Fibroblast of skin of right quadriceps (primary cell): ENCODE measurements around the gene NT5E.
A peak's percentile ranks its signal among the peaks of the same experiment; 100 is the strongest.

Experiments used
- DNase-seq: peaks from one replicate; pipeline ENCODE4 v3.0.0-alpha.2; 2013

Gene NT5E

GRCh38 chr6:85449818-85450759, at the start of gene NT5E:
TSS of gene NT5E (plus strand) at chr6:85450083. CDS start at chr6:85450140, 57 bp downstream.
- peak; percentile 60 for DNase-seq

GRCh38 chr6:85400331-85400730, 49.6 kb upstream of the NT5E start:
- no peak for DNase-seq

GRCh38 chr6:85401186-85402021, 48.5 kb upstream of the NT5E start:
- no peak for DNase-seq

- DNase-seq = peak; percentile 32
Observed at GRCh38 chr6:85402071-85402470, 47.8 kb upstream of the NT5E start.

GRCh38 chr6:85402922-85403321, 47.0 kb upstream of the NT5E start:
- no peak for DNase-seq

GRCh38 chr6:85403331-85404015, 46.4 kb upstream of the NT5E start:
- DNase-seq = peak; percentile 93

GRCh38 chr6:85404016-85404563, 45.8 kb upstream of the NT5E start:
- DNase-seq = peak; percentile 25

- peak; percentile 95 for DNase-seq
Observed at GRCh38 chr6:85404564-85405174, 45.2 kb upstream of the NT5E start.

- no peak for DNase-seq
Observed at GRCh38 chr6:85405175-85405852, 44.6 kb upstream of the NT5E start.

- no peak for DNase-seq
Observed at GRCh38 chr6:85405853-85406198, 44.1 kb upstream of the NT5E start.

- no peak for DNase-seq
Observed at GRCh38 chr6:85406641-85407075, 43.2 kb upstream of the NT5E start.

- no peak for DNase-seq
Observed at GRCh38 chr6:85408039-85408438, 41.8 kb upstream of the NT5E start.

- no peak for DNase-seq
Observed at GRCh38 chr6:85412911-85413430, 36.9 kb upstream of the NT5E start.

- DNase-seq = no peak
Observed at GRCh38 chr6:85416049-85416448, 33.8 kb upstream of the NT5E start.

GRCh38 chr6:85416766-85417165, 33.1 kb upstream of the NT5E start:
- no peak for DNase-seq

- DNase-seq = peak; percentile 45
Observed at GRCh38 chr6:85417336-85417735, 32.5 kb upstream of the NT5E start.

GRCh38 chr6:85418059-85418458, 31.8 kb upstream of the NT5E start:
- peak; percentile 93 for DNase-seq

GRCh38 chr6:85419046-85419759, 30.7 kb upstream of the NT5E start:
- DNase-seq = no peak

- DNase-seq = no peak
Observed at GRCh38 chr6:85420551-85420950, 29.3 kb upstream of the NT5E start.

GRCh38 chr6:85421181-85421580, 28.7 kb upstream of the NT5E start:
- DNase-seq = no peak

- peak; percentile 61 for DNase-seq
Observed at GRCh38 chr6:85421972-85422371, 27.9 kb upstream of the NT5E start.
